Mesenchymal stem cell (in vitro differentiated cells and primary cell): Measurements from ENCODE around the gene ACSS1.

ENCODE experiments used
- DNase-seq: peaks from one replicate; pipeline ENCODE4 v3.0.0-alpha.2; 2013
- H2AFZ ChIP-seq: one replicate; pipeline ENCODE4 v1.6.1; 2013; ENCODE audit warnings: low read depth, mild to moderate bottlenecking, control low read depth, inconsistent platforms, low read length, moderate library complexity
- H2AK5ac ChIP-seq: 2 replicates; pipeline ENCODE4 v1.6.1; 2013; ENCODE audit warnings: low read length, moderate library complexity, mild to moderate bottlenecking, inconsistent platforms; ENCODE audit not compliant: severe bottlenecking
- H2BK120ac ChIP-seq: one replicate; pipeline ENCODE4 v1.6.1; 2013; ENCODE audit warnings: low read depth, mild to moderate bottlenecking, inconsistent platforms, low read length, moderate library complexity
- H2BK12ac ChIP-seq, 2 experiments: one replicate each; pipeline ENCODE4 v1.6.1; 2013; ENCODE audit warnings: inconsistent platforms in 2 of 2, low read length in 2 of 2, mild to moderate bottlenecking in 2 of 2, moderate library complexity in 2 of 2, control low read depth in 1 of 2
- H2BK15ac ChIP-seq: one replicate; pipeline ENCODE4 v1.6.1; 2013; ENCODE audit warnings: mild to moderate bottlenecking, low read depth, inconsistent platforms; ENCODE audit not compliant: poor library complexity, severe bottlenecking
- H2BK5ac ChIP-seq: 2 replicates; pipeline ENCODE4 v1.6.1; 2013; ENCODE audit warnings: low read depth, mild to moderate bottlenecking, low read length, control low read depth, inconsistent platforms; ENCODE audit not compliant: poor library complexity, severe bottlenecking
- H3K14ac ChIP-seq, 2 experiments: one replicate each; pipeline ENCODE4 v1.6.1; 2013; ENCODE audit warnings: inconsistent platforms in 2 of 2, low read length in 2 of 2, control low read depth in 1 of 2, mild to moderate bottlenecking in 1 of 2, moderate library complexity in 1 of 2
- H3K18ac ChIP-seq, 2 experiments: one replicate each; pipeline ENCODE4 v1.6.1; 2013; ENCODE audit warnings: inconsistent platforms in 2 of 2, low read length in 2 of 2, control low read depth in 1 of 2, low read depth in 1 of 2, mild to moderate bottlenecking in 1 of 2
- H3K23ac ChIP-seq, 2 experiments: one replicate each; pipeline ENCODE4 v1.6.1; 2013; ENCODE audit warnings: inconsistent platforms in 2 of 2, low read length in 2 of 2, mild to moderate bottlenecking in 2 of 2, moderate library complexity in 2 of 2, control low read depth in 1 of 2
- H3K27ac ChIP-seq: 2 replicates; pipeline ENCODE4 v1.5.1; 2013; ENCODE audit warnings: mild to moderate bottlenecking, moderate library complexity, low read length, control low read depth, inconsistent platforms; ENCODE audit not compliant: poor library complexity, severe bottlenecking
- H3K27me3 ChIP-seq, 2 experiments: 2 replicates each; pipeline versions ENCODE4 v1.6.1 to v1.7.0; 2013; ENCODE audit warnings: low read length in 2 of 2, mild to moderate bottlenecking in 2 of 2, moderate library complexity in 2 of 2, control low read depth in 1 of 2, inconsistent platforms in 1 of 2; ENCODE audit not compliant: control insufficient read depth in 1 of 2, insufficient read depth in 1 of 2
- H3K36me3 ChIP-seq, 2 experiments: 2 replicates each; pipeline versions ENCODE4 v1.6.1 to v1.7.0; 2013; ENCODE audit warnings: low read length in 2 of 2, control low read depth in 1 of 2, inconsistent platforms in 1 of 2, low read depth in 1 of 2, mild to moderate bottlenecking in 1 of 2; ENCODE audit not compliant: insufficient read depth in 2 of 2, control insufficient read depth in 1 of 2
- H3K4ac ChIP-seq, 2 experiments: one replicate each; pipeline ENCODE4 v1.6.1; 2013; ENCODE audit warnings: inconsistent platforms in 2 of 2, low read length in 2 of 2, mild to moderate bottlenecking in 2 of 2, moderate library complexity in 2 of 2, control low read depth in 1 of 2, low read depth in 1 of 2
- H3K4me1 ChIP-seq: 2 replicates; pipeline ENCODE4 v1.6.1; 2013; ENCODE audit warnings: low read depth, low read length, control low read depth; ENCODE audit not compliant: control insufficient read depth, insufficient read depth
- H3K4me2 ChIP-seq: 2 replicates; pipeline ENCODE4 v1.6.1; 2013; ENCODE audit warnings: low read length, mild to moderate bottlenecking, inconsistent platforms; ENCODE audit not compliant: poor library complexity, severe bottlenecking
- H3K4me3 ChIP-seq, 2 experiments: 2 replicates each; pipeline versions ENCODE4 v1.5.1 to v1.7.0; 2013; ENCODE audit warnings: low read length in 2 of 2, mild to moderate bottlenecking in 2 of 2, control low read depth in 1 of 2, low read depth in 1 of 2; ENCODE audit not compliant: insufficient read depth in 1 of 2
- H3K79me1 ChIP-seq: replicated peaks from 2 replicates; pipeline ENCODE4 v1.6.1; 2013; ENCODE audit warnings: mild to moderate bottlenecking, control low read depth, low read length, inconsistent platforms; ENCODE audit not compliant: poor library complexity, severe bottlenecking
- H3K9ac ChIP-seq: 2 replicates; pipeline ENCODE4 v1.7.0; 2013; ENCODE audit warnings: mild to moderate bottlenecking, low read length, moderate library complexity
- H3K9me3 ChIP-seq: 2 replicates; pipeline ENCODE4 v1.7.0; 2013; ENCODE audit warnings: mild to moderate bottlenecking, low read length; ENCODE audit not compliant: control insufficient read depth
- H4K8ac ChIP-seq: one replicate; pipeline ENCODE4 v1.6.1; 2013; ENCODE audit warnings: inconsistent platforms, mild to moderate bottlenecking, low read length, moderate library complexity
- H4K91ac ChIP-seq: one replicate; pipeline ENCODE4 v1.6.1; 2013; ENCODE audit warnings: mild to moderate bottlenecking, low read length, inconsistent platforms
- WGBS: methylation state at CpG from one replicate; pipeline ENCODE4 v1.1.7; 2013; ENCODE audit warnings: mixed read lengths; 5-methylcytosine and 5-hydroxymethylcytosine counted together

The ACSS1 gene

DNA sequence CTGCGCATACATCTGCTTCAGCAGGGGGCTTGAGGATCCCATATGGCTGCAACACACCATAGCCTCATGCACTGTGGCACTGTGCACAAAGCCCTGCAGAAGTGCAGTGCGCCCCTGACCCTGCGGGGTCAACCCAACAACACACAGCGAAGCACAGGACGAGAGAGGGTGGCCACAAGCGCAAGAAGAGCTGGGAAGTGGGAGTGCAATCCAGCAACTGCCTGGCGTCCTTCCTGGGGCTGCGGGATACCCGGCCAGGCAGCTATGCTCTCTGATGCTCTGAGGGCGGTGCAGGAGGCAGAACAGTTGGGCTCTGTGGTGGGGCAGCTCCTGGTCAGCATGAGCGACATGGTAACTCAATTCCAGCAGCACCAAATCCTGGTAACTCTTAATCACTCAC lies 5.6 kb upstream of the ACSS1 start:
- DNase-seq = no peak
- Histone ChIP-seq H3K23ac (no peak overlapping the region), H4K91ac (no peak overlapping the region), H3K4me1 (peaks cover 27% of the 10 kb centered on the region), H3K27ac (no peak overlapping the region), H3K4ac (no peak overlapping the region), H3K9me3 (no peaks in the 10 kb centered on the region), H3K4me2 (no peak overlapping the region), H2BK15ac (no peak overlapping the region), H2BK5ac (no peak overlapping the region), H2AK5ac (no peak overlapping the region), H4K8ac (no peak overlapping the region), H3K4me3 (no peak overlapping the region), H3K9ac (no peak overlapping the region), H3K36me3 (no peaks in the 10 kb centered on the region), H3K14ac (no peak overlapping the region), H3K18ac (no peak overlapping the region), H2AFZ (no peak overlapping the region), H3K79me1 (no peaks in the 10 kb centered on the region), H3K27me3 (peaks cover 45 to 95% of the 10 kb centered on the region in 2 experiments), H2BK12ac (no peak overlapping the region), H2BK120ac (no peak overlapping the region)
- WGBS = 75% methylated on average over 11 of the region's 11 CpGs

DNA sequence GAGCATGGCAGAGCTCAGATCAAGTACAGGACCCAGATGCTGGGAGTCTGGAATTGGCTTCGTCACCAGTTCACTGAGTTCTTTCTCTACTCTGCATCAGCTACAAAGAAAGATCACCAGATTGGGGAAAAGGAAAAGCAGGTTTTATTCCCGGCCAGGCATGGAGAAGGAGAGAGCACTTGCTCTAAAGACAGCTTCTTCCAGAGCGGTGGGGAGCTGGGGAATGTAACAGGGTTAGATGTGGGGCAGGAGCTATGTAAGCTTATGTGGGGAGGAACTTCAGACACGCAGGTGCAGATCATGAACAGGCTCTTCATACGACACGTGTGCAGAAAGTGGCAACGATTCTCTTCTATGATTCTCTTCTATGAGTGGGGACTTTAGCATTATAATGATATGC lies 4.9 kb upstream of the ACSS1 start:
- Histone ChIP-seq H3K27ac (no peak overlapping the region), H2BK5ac (no peak overlapping the region), H3K9ac (no peak overlapping the region), H3K23ac (no peak overlapping the region), H3K79me1 (no peaks in the 10 kb centered on the region), H3K14ac (no peak overlapping the region), H4K91ac (no peak overlapping the region), H4K8ac (no peak overlapping the region), H3K27me3 (peaks cover 45 to 91% of the 10 kb centered on the region in 2 experiments), H3K9me3 (no peaks in the 10 kb centered on the region), H2AK5ac (no peak overlapping the region), H2BK15ac (no peak overlapping the region), H3K18ac (no peak overlapping the region), H2AFZ (no peak overlapping the region), H3K4me2 (no peak overlapping the region), H2BK12ac (no peak overlapping the region), H3K36me3 (no peaks in the 10 kb centered on the region), H3K4me3 (no peak overlapping the region), H2BK120ac (no peak overlapping the region), H3K4ac (no peak overlapping the region), H3K4me1 (peaks cover 34% of the 10 kb centered on the region)
- WGBS = 83% methylated on average over 7 of the region's 7 CpGs
- DNase-seq = no peak

- Histone ChIP-seq H3K9ac (no peak overlapping the region), H3K4me3 (no peak overlapping the region)
- 77% methylated on average over 15 of the region's 15 CpGs for WGBS
Observed at GRCh38 chr20:25061821-25062530, 4.0 kb upstream of the ACSS1 start.

GRCh38 chr20:25061103-25061799 lies 3.3 kb upstream of the ACSS1 start:
- Histone ChIP-seq H2BK12ac (no peak overlapping the region), H2BK120ac (no peak overlapping the region), H2BK15ac (no peak overlapping the region), H3K4me2 (no peak overlapping the region), H3K14ac (no peak overlapping the region), H3K23ac (no peak overlapping the region), H3K9ac (no peak overlapping the region), H3K9me3 (no peaks in the 10 kb centered on the region), H3K4ac (no peak overlapping the region), H4K8ac (no peak overlapping the region), H3K4me1 (peaks cover 40% of the 10 kb centered on the region), H2AFZ (no peak overlapping the region), H3K27ac (no peak overlapping the region), H2BK5ac (no peak overlapping the region), H2AK5ac (no peak overlapping the region), H3K27me3 (peaks cover 45 to 80% of the 10 kb centered on the region in 2 experiments), H3K79me1 (no peaks in the 10 kb centered on the region), H3K36me3 (no peaks in the 10 kb centered on the region), H3K4me3 (no peak overlapping the region), H3K18ac (no peak overlapping the region), H4K91ac (no peak overlapping the region)
- 75% methylated on average over 5 of the region's 7 CpGs for WGBS
- no peak for DNase-seq

More at GRCh38 chr20:25061821-25062530, 4.0 kb upstream of the ACSS1 start:
- Histone ChIP-seq H3K4me1 (peaks cover 34% of the 10 kb centered on the region), H4K91ac (no peak overlapping the region), H3K9me3 (no peaks in the 10 kb centered on the region), H3K27ac (no peak overlapping the region), H3K27me3 (peaks cover 45 to 86% of the 10 kb centered on the region in 2 experiments), H2BK5ac (no peak overlapping the region), H2AFZ (no peak overlapping the region), H2AK5ac (no peak overlapping the region), H3K4ac (no peak overlapping the region), H3K36me3 (no peaks in the 10 kb centered on the region), H3K23ac (no peak overlapping the region), H3K79me1 (no peaks in the 10 kb centered on the region), H4K8ac (no peak overlapping the region), H2BK15ac (no peak overlapping the region), H3K14ac (no peak overlapping the region), H2BK12ac (no peak overlapping the region), H2BK120ac (no peak overlapping the region), H3K18ac (no peak overlapping the region), H3K4me2 (no peak overlapping the region)
- no peak for DNase-seq
